Ovary (tissue), 3 donors: Measurements from ENCODE around the gene TRIM3.

Source experiments
- CTCF ChIP-seq, 3 donors: fragments of 450-650 bp in 2 of 3; fragments of 200-600 bp in 1 of 3; IDR thresholded peaks; one replicate each; pipeline versions ENCODE4 v1.5.1 to v1.8.0; 2016 to 2022; ENCODE audit warnings: antibody characterized with exemption in 3 of 3, mild to moderate bottlenecking in 1 of 3
- EP300 ChIP-seq: sonication (generic); formaldehyde crosslinking; IDR thresholded peaks from one replicate; pipeline ENCODE4 v1.6.1; 2017; ENCODE audit warnings: antibody characterized with exemption
- POLR2A ChIP-seq: fragments of 450-650 bp; IDR thresholded peaks from one replicate; pipeline ENCODE4 v1.6.1; 2017; ENCODE audit warnings: antibody characterized with exemption, mild to moderate bottlenecking, moderate library complexity
- donor health status: DM: no; HTN: no; CAD: no.

- TF ChIP-seq CTCF (IDR thresholded peaks at IDR 0.05) (no peak), POLR2A (no peak), EP300 (no peak)
These were observed 69.2 kb downstream of the TRIM3 start for GRCh38 chr11:6404342-6405051.
